ENCODE measurements around the gene PLXDC2. TPM values are rescaled to one million over a fixed set of nuclear protein-coding genes. Genes with fewer than 3 reads are reported as not detected.

The PLXDC2 gene
- total RNA-seq, 1 donor from 2014 or later, result 129 TPM

GRCh38 chr10:19803676-19804075 is 12.6 kb upstream of the PLXDC2 start:
- Histone ChIP-seq H3K36me3 (no peaks in the 10 kb centered on the region), H3K9me3 (no peaks in the 10 kb centered on the region), H3K4me3 (no peak overlapping the region), H3K27ac (no peak overlapping the region), H3K4me1 (no peaks in the 10 kb centered on the region), H3K27me3 (no peaks in the 10 kb centered on the region)
- intact Hi-C loops (cut with DNase I), result no loop called here
- no peak for DNase-seq
- TF ChIP-seq CTCF (IDR thresholded peaks at IDR 0.05), result no peak
- no peak for ATAC-seq

- no peak overlapping the region for H3K4me3 ChIP-seq
- no peak for DNase-seq
- no peak for TF ChIP-seq CTCF (IDR thresholded peaks at IDR 0.05)
- intact Hi-C loops (cut with DNase I), result no loop called here
- no peak for ATAC-seq
- H3K36me3 ChIP-seq, result no peaks in the 10 kb centered on the region
- no peaks in the 10 kb centered on the region for H3K4me1 ChIP-seq
- no peaks in the 10 kb centered on the region for H3K9me3 ChIP-seq
- H3K27ac ChIP-seq, result no peak overlapping the region
- no peaks in the 10 kb centered on the region for H3K27me3 ChIP-seq
Observed at GRCh38 chr10:19809481-19809880, 6.8 kb upstream of the PLXDC2 start.

- Histone ChIP-seq H3K4me3 (no peak overlapping the region), H3K9me3 (no peaks in the 10 kb centered on the region), H3K27me3 (no peaks in the 10 kb centered on the region), H3K36me3 (no peaks in the 10 kb centered on the region), H3K27ac (no peak overlapping the region), H3K4me1 (no peaks in the 10 kb centered on the region)
- DNase-seq (no peak), ATAC-seq (no peak)
- intact Hi-C loops (cut with DNase I), result no loop called here
- peak; percentile 54 for TF ChIP-seq CTCF (IDR thresholded peaks at IDR 0.05)
Observed at GRCh38 chr10:19811540-19811939, 4.7 kb upstream of the PLXDC2 start.

GRCh38 chr10:19812976-19813375 is 3.3 kb upstream of the PLXDC2 start:
- ATAC-seq, result no peak
- no peak for TF ChIP-seq CTCF (IDR thresholded peaks at IDR 0.05)
- intact Hi-C loops (cut with DNase I), result no loop called here
- Histone ChIP-seq H3K4me1 (no peaks in the 10 kb centered on the region), H3K9me3 (no peaks in the 10 kb centered on the region), H3K27ac (no peak overlapping the region), H3K36me3 (no peaks in the 10 kb centered on the region), H3K4me3 (no peak overlapping the region), H3K27me3 (no peaks in the 10 kb centered on the region)
- DNase-seq, result no peak

GRCh38 chr10:19815036-19815730 is 1.0 kb upstream of the PLXDC2 start:
- H3K4me1 ChIP-seq, result no peaks in the 10 kb centered on the region
- DNase-seq (peak; percentile 69), ATAC-seq (peak; percentile 3)
- no peaks in the 10 kb centered on the region for H3K36me3 ChIP-seq
- intact Hi-C loops (cut with DNase I), result no loop called here
- peak overlapping the region; percentile 75 for H3K4me3 ChIP-seq
- no peak for TF ChIP-seq CTCF (IDR thresholded peaks at IDR 0.05)
- no peaks in the 10 kb centered on the region for H3K9me3 ChIP-seq
- H3K27me3 ChIP-seq, result no peaks in the 10 kb centered on the region
- H3K27ac ChIP-seq, result peak overlapping the region; percentile 81

All from upper lobe of right lung (tissue), 1 donor.